Measurements from ENCODE around the gene HUS1B. TPM values are rescaled to one million over a fixed set of nuclear protein-coding genes. Genes with fewer than 3 reads are reported as not detected.

The HUS1B gene
- total and polyA plus RNA-seq, 2 of the 8 experiments (the other 6 are each of a cell fraction or from before 2014, with no cell fraction given), result 0.48 to 1.1 TPM

DNA sequence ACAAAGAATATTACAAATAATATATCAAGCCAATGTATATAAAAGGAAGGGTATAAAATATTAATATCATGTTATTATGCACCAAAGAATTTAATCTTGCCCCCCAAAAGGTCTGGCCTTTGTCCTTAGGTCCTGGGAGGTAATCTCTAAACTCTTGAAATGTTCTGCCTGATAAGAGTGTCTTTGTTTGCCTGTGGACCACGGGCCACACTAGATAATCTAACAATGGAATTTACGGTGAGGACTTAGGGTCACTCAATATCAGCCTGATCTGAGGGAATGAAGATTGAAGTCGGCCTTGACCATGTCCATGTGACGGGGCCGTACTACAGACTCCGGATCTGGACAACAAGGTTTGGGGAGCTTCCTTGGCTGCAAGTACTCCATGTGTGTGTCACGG, 42.9 kb downstream of the HUS1B start:
- no peak for TF ChIP-seq EZH2 (IDR thresholded peaks at IDR 0.05; ENCODE audit: low read depth, low read length, severe bottlenecking)
- Histone ChIP-seq H2BK20ac (ENCODE audit: low read length) (no peak overlapping the region), H3K36me3 (ENCODE audit: control insufficient read depth in 2 of 4, insufficient read depth in 4 of 4, low read length in 3 of 4) (peaks cover 0 to 11% (median under 1%) of the 10 kb centered on the region in 4 experiments; a peak in 4 of 8 replicates), H3K4me1 (replicated peaks in 1 of 4; ENCODE audit: control insufficient read depth in 3 of 4, insufficient read depth in 4 of 4, low read length in 3 of 4) (no peaks in the 10 kb centered on the region), H3K18ac (ENCODE audit: extremely low read depth, low read length) (no peak overlapping the region), H3K9me3 (ENCODE audit: insufficient read depth in 2 of 2, low read depth in 1 of 2, low read length in 1 of 2) (no peaks in the 10 kb centered on the region), H3K4me3 (ENCODE audit: extremely low read depth in 1 of 4, insufficient read depth in 2 of 4, low read depth in 3 of 4, low read length in 4 of 4) (no peak overlapping the region), H4K91ac (replicated peaks; ENCODE audit: insufficient read length, low read length) (no peak overlapping the region), H3K56ac (replicated peaks; ENCODE audit: insufficient read length, low read depth, low read length) (no peak overlapping the region), H3K4ac (replicated peaks; ENCODE audit: insufficient read length, low read depth, low read length) (no peak overlapping the region), H2AK5ac (ENCODE audit: low read depth, low read length) (no peak overlapping the region), H2BK12ac (ENCODE audit: low read depth, low read length) (no peak overlapping the region), H2AFZ (ENCODE audit: low read length) (no peak overlapping the region), H2BK15ac (ENCODE audit: low read length) (no peak overlapping the region), H3K27me3 (replicated peaks in 1 of 4; ENCODE audit: control insufficient read depth in 3 of 4, extremely low read depth in 1 of 4, insufficient read depth in 3 of 4, low read length in 3 of 4) (no peaks in the 10 kb centered on the region), H3K4me2 (ENCODE audit: insufficient read depth in 1 of 2, low read depth in 2 of 2, low read length in 2 of 2) (no peak overlapping the region), H3K14ac (ENCODE audit: insufficient read length) (no peak overlapping the region), H3K79me2 (ENCODE audit: control insufficient read depth in 1 of 2, insufficient read depth in 2 of 2, low read length in 2 of 2) (no peaks in the 10 kb centered on the region), H2BK120ac (replicated peaks; ENCODE audit: low read depth, low read length) (no peak overlapping the region), H4K20me1 (replicated peaks in 1 of 2; ENCODE audit: control insufficient read depth in 1 of 2, insufficient read depth in 2 of 2, low read length in 2 of 2) (no peaks in the 10 kb centered on the region), H3K23me2 (ENCODE audit: low read depth, low read length) (no peaks in the 10 kb centered on the region), H2BK5ac (ENCODE audit: low read depth, low read length) (no peak overlapping the region), H3K79me1 (ENCODE audit: low read depth, low read length) (no peaks in the 10 kb centered on the region), H3K23ac (ENCODE audit: insufficient read length) (no peak overlapping the region), H4K5ac (ENCODE audit: insufficient read length, low read depth, low read length) (no peak overlapping the region), H4K8ac (ENCODE audit: extremely low read depth, insufficient read depth, low read length) (no peak overlapping the region), H3K27ac (ENCODE audit: low read depth, low read length) (no peak overlapping the region), H3K9ac (replicated peaks in 1 of 4; ENCODE audit: extremely low read depth in 1 of 4, low read depth in 3 of 4, low read length in 3 of 4) (no peak overlapping the region)
- no peak for FAIRE-seq
- DNase-seq (ENCODE audit: low read depth in 1 of 2, low spot score in 2 of 2), result no peak
- CTCF ChIA-PET (ENCODE audit: partially characterized antibody), result interaction anchor here (1.0 to 1.1 kb wide), 2 partner anchors 30 to 70 kb away, joined by 3 read pairs; no protein-coding TSS in a partner anchor
- WGBS, 2 experiments (ENCODE audit: extremely low coverage in 1 of 2, insufficient coverage in 1 of 2, insufficient read length in 1 of 2, insufficient replicate concordance in 2 of 2, low coverage in 1 of 2, low lambda C conversion rate in 2 of 2, missing lambda C conversion rate in 1 of 2), result 89% methylated on average over 7 of the region's 7 CpGs; no CpG with 5 or more reads in 1 of the 2 experiments
- POLR2A ChIA-PET (ENCODE audit: partially characterized antibody), result interaction anchor here (0.9 kb wide), 1 partner anchor 8 kb away, joined by 3 read pairs; no protein-coding TSS in a partner anchor
